Liver (tissue), 9 donors: ENCODE results near the gene PITPNM3. TPM values are rescaled to one million over a fixed set of nuclear protein-coding genes. Genes with fewer than 3 reads are reported as not detected.

Experiments used
- DNase-seq: peaks from one replicate; pipeline ENCODE4 v3.0.0-alpha.2; 2017; ENCODE audit warnings: low spot score
- H3K27ac ChIP-seq, 2 donors: one replicate each; pipeline ENCODE4 v1.7.0; 2013; ENCODE audit warnings: inconsistent platforms in 2 of 2, low read length in 2 of 2, control low read depth in 1 of 2, low read depth in 1 of 2, mild to moderate bottlenecking in 1 of 2
- H3K27me3 ChIP-seq, 4 donors: one replicate each; pipeline versions ENCODE4 v1.6.1 to v1.7.0; 2013; ENCODE audit warnings: low read length in 3 of 4, inconsistent platforms in 1 of 4, mild to moderate bottlenecking in 1 of 4, moderate library complexity in 1 of 4; ENCODE audit not compliant: control insufficient read depth in 4 of 4, insufficient read depth in 4 of 4
- H3K36me3 ChIP-seq, 4 donors: one replicate each; pipeline versions ENCODE4 v1.6.1 to v1.7.0; 2013; ENCODE audit warnings: low read length in 3 of 4, mild to moderate bottlenecking in 3 of 4, low read depth in 1 of 4, moderate library complexity in 1 of 4; ENCODE audit not compliant: control insufficient read depth in 4 of 4, insufficient read depth in 3 of 4
- H3K4me1 ChIP-seq, 4 donors: one replicate each; pipeline versions ENCODE4 v1.6.1 to v1.7.0; 2013; ENCODE audit warnings: low read length in 3 of 4, mild to moderate bottlenecking in 3 of 4, moderate library complexity in 1 of 4; ENCODE audit not compliant: control insufficient read depth in 4 of 4, insufficient read depth in 4 of 4
- H3K4me3 ChIP-seq, 3 donors: one replicate each; pipeline versions ENCODE4 v1.6.1 to v1.7.0; 2013; ENCODE audit warnings: low read length in 3 of 3, control low read depth in 1 of 3, low read depth in 1 of 3, mild to moderate bottlenecking in 1 of 3
- H3K9ac ChIP-seq, 2 donors: one replicate each; pipeline ENCODE4 v1.7.0; 2013; ENCODE audit warnings: low read length in 2 of 2, mild to moderate bottlenecking in 2 of 2, moderate library complexity in 2 of 2, control low read depth in 1 of 2, low read depth in 1 of 2
- H3K9me3 ChIP-seq, 4 donors: one replicate each; pipeline versions ENCODE4 v1.6.1 to v1.7.0; 2013; ENCODE audit warnings: low read length in 3 of 4; ENCODE audit not compliant: control insufficient read depth in 4 of 4
- CTCF ChIP-seq: fragments of 150-350 bp; IDR thresholded peaks from 2 replicates; pipeline ENCODE4 v1.5.1; 2017; ENCODE audit warnings: improper control_type of control experiment, low read depth, low read length; ENCODE audit not compliant: missing input control
- FOXA1 ChIP-seq: IDR thresholded peaks from 2 replicates; pipeline ENCODE4 v1.6.1; 2016; ENCODE audit warnings: antibody characterized with exemption
- GABPA ChIP-seq, 2 donors: IDR thresholded peaks in 1 of 2; conservative IDR thresholded peaks in 1 of 2; 2 replicates each; pipeline ENCODE4 v1.6.1; 2016; ENCODE audit warnings: antibody characterized with exemption in 2 of 2, mild to moderate bottlenecking in 1 of 2, moderate library complexity in 1 of 2
- HNF4A ChIP-seq, 2 donors: conservative IDR thresholded peaks; 2 replicates each; pipeline ENCODE4 v1.6.1; 2016; ENCODE audit warnings: antibody characterized with exemption in 2 of 2, mild to moderate bottlenecking in 2 of 2
- HNF4G ChIP-seq: IDR thresholded peaks from 2 replicates; pipeline ENCODE4 v1.6.1; 2016; ENCODE audit warnings: antibody characterized with exemption
- JUND ChIP-seq, 2 donors: IDR thresholded peaks; 2 replicates each; pipeline ENCODE4 v1.6.1; 2016; ENCODE audit warnings: antibody characterized with exemption in 2 of 2
- NR2F2 ChIP-seq: IDR thresholded peaks from 2 replicates; pipeline ENCODE4 v1.6.1; 2016; ENCODE audit warnings: antibody characterized with exemption
- REST ChIP-seq: IDR thresholded peaks from 2 replicates; pipeline ENCODE4 v1.6.1; 2016; ENCODE audit warnings: antibody characterized with exemption, mild to moderate bottlenecking
- RXRA ChIP-seq, 2 donors: IDR thresholded peaks; 2 replicates each; pipeline ENCODE4 v1.6.1; 2017 to 2018; ENCODE audit warnings: antibody characterized with exemption in 2 of 2, mild to moderate bottlenecking in 1 of 2
- SP1 ChIP-seq: IDR thresholded peaks from 2 replicates; pipeline ENCODE4 v1.6.1; 2018; ENCODE audit warnings: antibody characterized with exemption, mild to moderate bottlenecking
- TAF1 ChIP-seq: conservative IDR thresholded peaks from 2 replicates; pipeline ENCODE4 v1.6.1; 2016; ENCODE audit warnings: antibody characterized with exemption, mild to moderate bottlenecking
- YY1 ChIP-seq: IDR thresholded peaks from 2 replicates; pipeline ENCODE4 v1.6.1; 2016; ENCODE audit warnings: antibody characterized with exemption, mild to moderate bottlenecking
- ZBTB33 ChIP-seq: IDR thresholded peaks from 2 replicates; pipeline ENCODE4 v1.6.1; 2016; ENCODE audit warnings: antibody characterized with exemption
- WGBS: extraction: QIAGEN DNeasy Blood & Tissue Kit; methylation state at CpG from one replicate; pipeline ENCODE4 v1.1.7; 2013; 5-methylcytosine and 5-hydroxymethylcytosine counted together
- polyA plus RNA-seq, 2 donors: library from polyadenylated mRNA; stranded (reverse) in 1 of 2; unstranded in 1 of 2; fragments of 200-250 nt in 1 of 2; fragments of >200 nt in 1 of 2; fragmentation: Nextera tagmentation in 1 of 2; extraction: Ambion mirVana in 1 of 2; gene quantifications; one replicate each; pipeline versions ENCODE4 v1.2.1 to v1.2.3, GENCODE V29; 2013 to 2015
- total RNA-seq, 2 donors: library from RNA; depleted of rRNA; stranded (reverse); fragments of >200 nt; gene quantifications; one replicate each; pipeline ENCODE4 v1.2.3, GENCODE V29; 2014
- donor health status: healthy.
- donor health status: healthy.
- donor health status: healthy.
- donor health status: healthy.
- donor health status: healthy.

Gene PITPNM3
- total and polyA plus RNA-seq, 4 donors = 1.5 to 5.0 (median 1.8) TPM

DNA sequence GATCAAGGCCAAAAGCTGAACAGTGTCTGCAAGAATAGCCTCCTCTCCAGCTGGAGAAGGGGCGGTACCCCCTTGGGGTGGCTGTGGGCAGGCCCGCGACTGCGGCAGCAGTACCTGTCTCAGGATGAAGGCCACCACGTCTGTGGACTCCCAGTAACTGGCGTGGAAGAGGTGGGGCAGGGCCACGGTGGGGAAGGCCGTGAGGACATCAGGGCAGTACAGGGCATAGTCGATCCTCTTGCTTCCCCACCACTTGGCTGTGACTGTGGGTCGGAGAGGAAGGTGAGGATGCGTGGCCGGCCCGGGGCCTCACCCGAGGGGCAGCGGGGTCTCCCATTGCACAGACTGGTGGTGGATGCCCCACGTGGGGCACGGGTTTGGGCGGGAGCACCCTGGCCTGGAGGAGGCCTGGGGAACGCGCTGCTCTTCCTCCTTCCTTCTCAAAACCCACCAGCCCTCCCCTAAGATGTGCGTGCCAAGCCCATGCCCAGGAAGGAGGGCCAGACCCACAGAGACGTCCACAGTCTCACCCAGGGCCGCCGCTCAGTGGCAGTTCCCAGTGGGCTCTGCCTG is 86.1 kb downstream of the PITPNM3 start:
- Histone ChIP-seq H3K9me3 (no peaks in the 10 kb centered on the region), H3K36me3 (no peaks in the 10 kb centered on the region), H3K27ac (no peak overlapping the region), H3K27me3 (no peaks in the 10 kb centered on the region), H3K9ac (no peak overlapping the region), H3K4me3 (no peak overlapping the region), H3K4me1 (no peaks in the 10 kb centered on the region)
- no peak for DNase-seq
- WGBS = 95% methylated on average over 24 of the region's 24 CpGs
- TF ChIP-seq HNF4A (conservative IDR thresholded peaks at IDR 0.05) (no peak), YY1 (no peak), FOXA1 (no peak), HNF4G (no peak), GABPA (IDR thresholded peaks at IDR 0.05 in 1 of 2, conservative IDR thresholded peaks at IDR 0.05 in 1 of 2) (no peak), CTCF (no peak), RXRA (IDR thresholded peaks at IDR 0.05) (no peak), JUND (IDR thresholded peaks at IDR 0.05) (no peak), SP1 (no peak), NR2F2 (no peak), REST (no peak)

DNA sequence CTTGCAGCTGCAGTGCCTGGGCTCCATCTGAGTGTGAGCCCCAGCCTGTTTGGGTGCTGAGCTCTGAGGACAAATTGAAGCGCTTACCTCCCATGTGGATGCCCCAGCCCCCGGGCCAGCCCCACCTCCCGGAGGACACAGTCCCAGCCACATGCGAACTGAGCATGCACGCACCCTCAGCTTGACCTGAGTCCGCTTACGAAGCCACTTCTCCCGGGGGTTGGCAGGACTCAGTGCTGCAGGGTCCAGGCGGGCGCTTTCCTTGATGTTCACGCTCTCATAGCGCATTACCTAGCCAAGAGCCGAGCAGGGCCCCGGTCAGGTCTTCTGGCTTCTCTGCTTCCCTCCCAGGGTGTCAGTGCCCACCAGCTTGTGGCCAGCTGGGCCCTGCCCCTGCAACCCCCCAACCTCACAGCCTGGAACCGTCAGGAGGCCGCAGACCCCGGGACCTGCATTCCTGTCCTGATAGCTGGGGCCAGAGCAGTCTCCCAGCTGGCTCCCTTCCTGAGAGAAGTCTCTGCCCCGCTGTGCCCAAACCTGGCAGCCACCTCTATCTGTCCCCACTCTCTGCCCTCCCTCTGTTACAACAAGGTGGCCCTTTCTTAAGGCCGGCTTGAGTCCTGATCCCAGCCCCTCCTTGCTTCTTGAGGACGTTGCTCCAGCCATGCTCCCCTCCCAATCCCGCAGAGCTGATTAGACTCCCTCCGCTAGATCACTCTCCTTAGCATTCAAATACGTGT is 88.1 kb downstream of the PITPNM3 start:
- Histone ChIP-seq H3K4me3 (no peak overlapping the region), H3K27ac (no peak overlapping the region), H3K27me3 (no peaks in the 10 kb centered on the region), H3K9me3 (no peaks in the 10 kb centered on the region), H3K9ac (no peak overlapping the region), H3K4me1 (no peaks in the 10 kb centered on the region), H3K36me3 (no peaks in the 10 kb centered on the region)
- no peak for TF ChIP-seq RXRA (IDR thresholded peaks at IDR 0.05)
- TF ChIP-seq GABPA (IDR thresholded peaks at IDR 0.05 in 1 of 2, conservative IDR thresholded peaks at IDR 0.05 in 1 of 2) = no peak
- TF ChIP-seq ZBTB33 = no peak
- no peak for TF ChIP-seq JUND (IDR thresholded peaks at IDR 0.05)
- TF ChIP-seq FOXA1 = no peak
- TF ChIP-seq TAF1 = no peak
- DNase-seq = no peak
- 90% methylated on average over 23 of the region's 23 CpGs for WGBS
